ENCODE measurements around the gene RETN. TPM values are rescaled to one million over a fixed set of nuclear protein-coding genes. Genes with fewer than 3 reads are reported as not detected.

RETN gene
- total RNA-seq: not detected in 2 replicates

DNA sequence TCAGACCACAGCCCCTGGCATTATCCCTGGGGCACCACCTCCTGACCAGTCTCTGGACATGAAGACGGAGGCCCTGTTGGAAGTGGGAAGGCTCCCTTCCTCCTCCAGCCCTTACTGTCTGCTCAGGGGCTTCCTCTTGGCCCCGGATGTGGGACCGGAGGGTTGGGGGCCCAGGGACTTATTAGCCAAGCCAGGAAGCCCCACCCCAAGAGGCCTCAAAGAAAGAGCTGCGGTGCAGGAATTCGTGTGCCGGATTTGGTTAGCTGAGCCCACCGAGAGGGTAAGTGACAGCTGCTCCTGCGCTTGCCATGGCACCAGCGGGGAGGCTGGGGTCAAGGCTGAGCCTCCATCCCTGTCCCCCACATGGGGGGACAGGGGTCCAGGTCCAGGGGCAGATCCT, at the start of gene RETN:
RETN (plus strand) TSS at position 208 of the 400 bp plus-strand sequence. CDS start 278 bp downstream, outside the sequence.

GRCh38 chr19:7629347-7630054, 39.3 kb upstream of the RETN start, which contains the start of the genes PET100 and XAB2:
TSS of gene PET100 (plus strand) at chr19:7629793. CDS start at chr19:7629834, 41 bp downstream.
TSS of gene XAB2 (minus strand) at chr19:7629545. CDS start at chr19:7629527, 18 bp downstream.

GRCh38 chr19:7633698-7634097, 35.2 kb upstream of the RETN start, which contains the start of gene PCP2:
TSS of gene PCP2 (minus strand) at chr19:7633719. CDS start at chr19:7633457, 262 bp downstream.

DNA sequence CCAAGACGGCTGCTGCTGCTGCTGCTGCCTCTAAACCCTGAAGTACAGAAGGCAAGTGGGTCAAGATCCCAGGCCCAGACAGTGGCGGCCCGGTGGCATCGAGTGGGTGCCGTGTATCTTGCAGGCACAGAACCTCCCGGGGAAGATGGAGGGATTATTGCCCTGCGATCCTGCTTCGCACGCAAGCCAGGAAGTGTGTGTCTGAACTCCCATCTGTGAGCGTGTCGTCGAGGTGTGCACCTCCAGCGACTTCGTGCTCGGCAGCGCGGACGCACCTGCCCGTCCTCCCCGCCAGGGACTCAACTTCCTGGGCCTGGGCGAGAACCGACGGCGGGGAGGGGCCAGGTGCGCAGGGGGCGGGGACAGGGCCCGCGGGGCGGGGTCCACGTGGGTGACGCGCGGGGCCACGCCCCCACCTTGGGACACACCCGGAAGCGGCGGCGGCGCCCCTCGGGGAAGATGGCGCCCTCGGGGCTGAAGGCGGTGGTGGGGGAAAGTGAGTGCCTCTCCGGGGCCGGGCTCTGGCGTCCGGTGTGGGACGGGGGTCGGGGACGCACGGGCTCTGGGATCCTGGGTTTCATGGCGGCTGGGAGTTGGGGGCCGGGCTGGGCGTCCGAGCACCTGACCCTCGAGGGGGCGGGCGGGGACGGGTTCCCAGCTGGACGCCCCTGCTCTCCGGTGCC, 32.0 kb upstream of the RETN start, which contains the start of gene STXBP2:
STXBP2 (plus strand) TSS at position 420 of the 683 bp plus-strand sequence; CDS start at position 460, 40 bp downstream.

DNA sequence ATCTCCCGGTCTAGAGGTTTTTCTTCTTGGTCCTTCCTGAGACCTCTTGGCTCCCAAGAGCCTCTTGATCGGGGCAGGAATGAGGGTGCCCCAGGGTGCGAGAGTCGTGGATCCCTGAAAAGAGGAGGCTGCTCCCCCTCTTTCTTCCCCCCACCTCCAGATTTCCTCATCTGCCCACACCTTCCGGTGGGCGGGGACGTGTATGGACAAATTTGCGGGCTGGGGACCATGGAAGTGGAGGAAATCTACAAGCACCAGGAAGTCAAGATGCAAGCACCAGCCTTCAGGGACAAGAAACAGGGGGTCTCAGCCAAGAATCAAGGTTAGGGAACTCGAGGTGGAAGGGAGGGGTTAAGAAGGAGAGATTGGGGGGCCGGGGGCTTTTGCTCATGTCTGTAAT, 8.0 kb downstream of the RETN start, which contains the start of gene MCEMP1:
MCEMP1 (plus strand) TSS at position 237 of the 400 bp plus-strand sequence; CDS start at position 268, 31 bp downstream.

GRCh38 chr19:7680606-7681339, 11.9 kb downstream of the RETN start, which contains the start of gene TRAPPC5:
TSS of gene TRAPPC5 (plus strand) at chr19:7680833. CDS start at chr19:7682254, 1,421 bp downstream.

GRCh38 chr19:7701654-7702457, 33.0 kb downstream of the RETN start, which contains the start of gene FCER2:
TSS of gene FCER2 (minus strand) at chr19:7702131. CDS start at chr19:7699760, 2,371 bp downstream.

Other genes starting within 250 kb of the RETN start
- gene PEX11G, start 180.0 kb upstream of the RETN start, total RNA-seq: 1.1 and 2.1 TPM in 2 replicates
- gene ZNF358, start 152.9 kb upstream of the RETN start, total RNA-seq: 26.2 and 26.8 TPM in 2 replicates
- gene MCOLN1, start 146.4 kb upstream of the RETN start, total RNA-seq: 6.3 and 8.0 TPM in 2 replicates
- gene PNPLA6, start 133.3 kb upstream of the RETN start, total RNA-seq: 108 and 110 TPM in 2 replicates
- 0.10 TPM in 1 of 2 replicates, not detected in the other for gene CAMSAP3, start 73.2 kb upstream of the RETN start, total RNA-seq
- gene XAB2, start 39.5 kb upstream of the RETN start, total RNA-seq: 31.4 and 33.1 TPM in 2 replicates
- 14.0 and 21.4 TPM in 2 replicates for gene PET100, start 39.3 kb upstream of the RETN start, total RNA-seq
- not detected in 2 replicates for gene PCP2, start 35.3 kb upstream of the RETN start, total RNA-seq
- gene STXBP2, start 31.9 kb upstream of the RETN start, total RNA-seq: 21.4 and 27.1 TPM in 2 replicates
- gene MCEMP1, start 8.0 kb downstream of the RETN start, total RNA-seq: not detected in 2 replicates
- gene TRAPPC5, start 11.8 kb downstream of the RETN start, total RNA-seq: 129 and 159 TPM in 2 replicates
- not detected in 2 replicates for gene FCER2, start 33.1 kb downstream of the RETN start, total RNA-seq
- not detected in 2 replicates for gene CLEC4G, start 63.1 kb downstream of the RETN start, total RNA-seq
- gene CD209, start 78.5 kb downstream of the RETN start, total RNA-seq: not detected in 2 replicates
- gene CLEC4M, start 94.2 kb downstream of the RETN start, total RNA-seq: 0.20 TPM in 1 of 2 replicates, not detected in the other
- gene EVI5L, start 161.2 kb downstream of the RETN start, total RNA-seq: 19.7 and 21.1 TPM in 2 replicates
- not detected in 2 replicates for gene PRR36, start 205.3 kb downstream of the RETN start, total RNA-seq
- 1.00 and 1.4 TPM in 2 replicates for gene LRRC8E, start 219.5 kb downstream of the RETN start, total RNA-seq
- 7.8 and 9.3 TPM in 2 replicates for gene MAP2K7, start 234.8 kb downstream of the RETN start, total RNA-seq
- gene TGFBR3L, start 245.8 kb downstream of the RETN start, total RNA-seq: not detected in 2 replicates